Fibroblast of skin of left biceps (primary cell): ENCODE data around the gene MARF1.
"Not testable (repeated sequence)": the region's sequence is repeated elsewhere in the genome, so short reads cannot be mapped to it uniquely, and the experiment has no call there.

ENCODE experiments used
- DNase-seq, 2 experiments: peaks; one replicate each; pipeline ENCODE4 v3.0.0-alpha.2; 2013; ENCODE audit warnings: low read depth in 2 of 2

MARF1 gene

DNA sequence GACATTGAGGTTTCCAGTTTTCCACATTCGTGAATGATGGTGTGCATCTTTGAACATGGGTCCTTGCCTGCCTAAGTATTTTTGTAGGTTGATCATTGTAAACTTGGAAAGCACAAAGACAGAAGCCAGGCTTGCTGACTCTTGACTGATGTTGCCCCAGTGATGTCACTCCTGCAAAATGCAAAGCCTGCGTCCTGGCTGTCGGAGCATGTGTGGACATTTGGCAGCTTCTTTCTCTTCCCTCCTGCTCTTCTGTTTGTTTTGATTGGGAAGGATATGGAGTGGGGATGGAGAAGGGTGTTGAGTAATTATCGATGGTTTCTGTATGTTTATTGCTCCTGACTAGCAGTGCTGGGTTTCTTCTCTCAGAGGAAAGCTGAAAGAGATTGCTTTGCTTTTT, 10.3 kb upstream of the MARF1 start:
- DNase-seq, result peak; percentile 50 to 70

DNA sequence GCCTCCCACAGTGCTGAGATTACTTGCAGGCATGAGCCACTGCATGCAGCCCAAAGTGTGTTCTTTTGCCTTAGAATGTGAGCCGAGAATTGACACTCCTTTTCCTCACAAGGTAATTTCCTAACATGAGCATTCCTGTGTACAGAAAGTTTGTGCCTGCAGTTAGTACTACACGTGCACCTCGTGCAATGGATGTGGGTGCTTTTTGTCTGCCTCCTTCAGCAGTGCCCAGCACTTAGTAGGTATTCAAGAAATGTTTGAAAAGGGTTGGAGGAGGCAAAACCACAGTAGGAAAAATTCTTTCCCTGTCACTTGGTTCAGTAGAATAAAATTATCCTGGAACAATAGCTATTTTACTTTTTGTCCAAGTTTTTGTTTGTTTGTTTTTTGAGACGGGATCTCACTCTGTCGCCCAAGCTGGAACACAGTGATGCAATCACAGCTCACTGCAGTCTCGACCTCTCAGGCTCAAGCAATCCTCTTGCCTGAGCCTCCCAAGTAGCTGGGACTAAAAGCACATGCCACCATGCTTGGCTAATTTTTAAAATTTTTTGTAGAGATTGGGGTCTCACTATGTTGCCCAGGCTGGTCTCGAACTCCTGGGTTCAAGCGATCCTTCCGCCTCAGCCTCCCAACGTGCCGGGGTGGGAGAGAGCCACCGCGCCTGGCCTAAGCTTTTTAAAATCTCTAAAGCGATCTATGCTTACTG, 9.5 kb upstream of the MARF1 start:
- no peak for DNase-seq

DNA sequence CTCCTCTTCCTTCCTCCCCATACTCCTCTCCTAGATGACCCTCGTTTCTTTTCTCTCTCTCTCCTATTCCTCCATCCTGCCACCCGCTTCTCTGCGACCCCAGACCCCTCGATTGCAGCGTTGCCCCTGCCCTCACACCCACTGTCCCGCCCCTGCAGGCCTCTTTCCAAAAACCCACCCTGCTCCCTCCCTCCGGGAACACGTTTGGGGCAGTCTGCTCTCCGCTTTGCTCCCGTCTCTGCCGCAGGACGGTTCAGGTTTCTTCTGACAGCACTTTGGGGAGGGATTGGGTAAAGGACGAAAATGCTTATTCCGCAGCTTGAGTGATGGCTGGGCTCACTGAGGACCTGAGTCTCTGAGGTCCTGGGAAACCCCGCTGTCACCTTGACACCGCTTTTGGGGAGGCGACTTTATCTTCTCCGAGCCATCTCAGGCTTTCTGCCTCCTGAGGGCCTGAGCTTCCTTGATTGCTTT, 7.8 kb upstream of the MARF1 start:
- DNase-seq, result no peak

DNA sequence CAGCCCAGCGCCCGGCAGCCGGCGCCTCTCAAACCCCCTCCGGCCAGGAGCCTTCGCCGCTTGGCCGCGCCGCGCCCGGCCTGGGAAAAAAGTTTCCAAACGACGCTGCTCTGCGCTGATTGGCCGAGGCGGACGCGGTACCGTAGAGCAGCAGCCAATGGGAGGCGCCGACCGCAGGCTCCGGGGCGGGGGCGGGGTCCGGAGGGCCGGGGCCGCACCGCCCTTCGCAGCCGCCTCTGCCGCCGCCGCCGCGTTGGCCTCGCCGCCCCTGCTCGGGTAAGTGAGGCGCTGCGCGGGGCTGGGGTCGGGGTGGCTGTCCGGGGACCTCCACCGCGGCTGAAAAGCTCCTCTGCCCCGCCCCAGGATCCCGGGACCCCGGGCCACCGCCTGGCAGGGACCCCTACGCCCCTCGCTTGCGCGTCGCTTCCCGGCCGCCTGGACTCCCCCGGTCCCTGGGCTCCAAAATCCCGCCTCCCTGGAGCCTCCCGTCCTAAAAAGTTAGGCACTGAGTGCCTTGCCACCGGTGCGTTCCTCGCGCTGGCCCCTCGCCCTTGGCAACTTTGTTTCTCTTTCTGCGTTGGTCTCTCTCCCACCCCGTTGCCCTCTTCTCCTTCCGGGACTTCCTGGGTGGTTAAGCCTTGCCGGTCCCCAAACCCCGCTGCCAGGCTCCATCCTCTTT, 7.2 kb upstream of the MARF1 start, which contains the start of gene NDE1:
Gene NDE1 (plus strand): TSS at position 227 of the 679 bp plus-strand sequence. CDS start 14,534 bp downstream, outside the sequence.
- peak; percentile 42 to 50 for DNase-seq

DNA sequence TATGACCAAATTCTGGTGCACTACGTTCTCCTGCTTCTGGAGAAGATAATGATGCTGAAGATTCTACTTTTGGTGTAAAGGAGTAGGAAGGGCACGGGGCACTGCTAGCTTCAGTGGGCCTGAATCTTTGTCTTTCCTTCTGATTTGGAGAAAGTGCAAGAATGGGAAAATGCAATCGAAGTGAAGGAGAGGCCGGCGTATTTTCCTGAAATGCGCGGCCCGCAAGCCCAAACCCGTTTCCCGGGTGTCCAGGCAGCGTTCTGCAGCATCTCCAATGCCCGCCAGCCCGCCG, 6.7 kb upstream of the MARF1 start:
- no peak for DNase-seq

DNA sequence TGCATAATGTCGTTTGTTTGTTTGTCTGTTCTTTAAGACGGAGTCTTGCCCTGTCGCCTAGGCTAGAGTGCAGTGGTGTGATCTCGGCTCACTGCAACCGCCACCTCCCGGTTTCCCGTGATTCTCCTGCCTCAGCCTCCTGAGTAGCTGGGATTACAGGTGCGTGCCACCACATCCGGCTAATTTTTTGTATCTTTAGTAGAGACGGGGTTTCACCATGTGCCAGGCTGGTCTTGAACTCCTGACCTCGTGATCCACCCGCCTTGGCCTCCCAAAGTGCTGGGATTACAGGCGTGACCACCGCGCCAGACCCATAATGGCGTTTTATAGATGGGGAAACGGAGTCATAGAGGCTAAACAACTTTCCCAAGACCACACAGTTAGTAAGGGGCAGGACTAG, 6.4 kb upstream of the MARF1 start:
- not testable (repeated sequence) for DNase-seq

DNA sequence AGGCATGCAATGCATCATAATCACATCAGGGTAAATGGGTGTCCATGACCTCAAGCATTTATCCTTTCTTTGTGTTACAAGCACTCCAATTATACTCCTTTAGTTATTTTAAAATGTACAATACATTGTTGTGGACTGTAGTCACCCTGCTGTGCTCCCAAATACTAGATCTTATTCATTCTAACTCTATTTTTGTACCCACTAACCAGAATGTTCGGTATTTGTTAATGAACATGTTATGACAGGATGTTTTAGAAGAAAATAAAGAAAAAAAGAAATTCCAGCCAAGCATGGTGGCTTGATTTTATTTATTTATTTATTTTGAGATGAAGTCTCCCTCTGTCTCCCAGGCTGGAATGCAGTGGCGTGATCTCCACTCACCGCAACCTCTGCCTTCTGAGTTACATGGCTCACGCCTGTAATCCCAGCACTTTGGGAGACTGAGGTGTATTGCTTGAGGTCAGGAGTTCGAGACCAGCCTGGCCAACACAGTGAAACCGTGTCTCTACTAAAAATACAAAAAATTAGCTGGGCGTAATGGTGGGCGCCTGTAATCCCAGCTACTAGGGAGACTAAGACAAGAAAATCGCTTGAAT, 5.3 kb upstream of the MARF1 start:
- DNase-seq, result no peak

DNA sequence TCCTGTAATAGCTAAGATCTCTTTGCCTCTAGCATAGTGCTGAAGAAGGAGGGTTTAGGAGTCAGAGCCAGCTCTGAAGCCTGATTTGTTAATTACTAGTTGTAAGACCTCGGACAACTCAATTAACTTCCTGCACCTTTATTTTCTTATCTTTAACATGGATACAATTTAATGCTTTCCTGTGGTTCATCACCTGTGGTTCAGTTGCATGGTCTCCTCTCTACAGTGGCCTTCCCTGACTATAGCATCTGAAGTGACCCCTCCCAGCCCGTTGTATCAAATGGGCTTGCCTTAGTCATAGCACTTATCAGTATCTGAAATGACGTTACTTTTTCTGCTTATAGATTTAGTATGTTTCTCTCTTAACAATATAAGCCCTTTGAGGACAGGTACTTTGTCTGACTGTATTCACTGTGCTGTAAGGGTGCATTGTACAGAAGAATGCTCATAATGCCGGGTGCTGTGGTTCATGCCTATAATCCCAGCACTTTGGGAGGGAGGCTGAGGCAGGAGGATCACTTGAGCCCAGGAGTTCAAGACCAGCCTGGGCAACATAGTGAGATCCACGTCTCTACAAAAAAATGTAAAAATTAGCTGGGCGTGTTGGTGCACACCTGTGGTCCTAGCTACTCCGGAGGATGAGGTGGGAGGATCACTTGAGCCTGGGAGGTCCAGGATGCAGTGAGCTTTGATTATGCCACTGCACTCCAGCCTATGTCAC, 4.5 kb upstream of the MARF1 start:
- no peak for DNase-seq

DNA sequence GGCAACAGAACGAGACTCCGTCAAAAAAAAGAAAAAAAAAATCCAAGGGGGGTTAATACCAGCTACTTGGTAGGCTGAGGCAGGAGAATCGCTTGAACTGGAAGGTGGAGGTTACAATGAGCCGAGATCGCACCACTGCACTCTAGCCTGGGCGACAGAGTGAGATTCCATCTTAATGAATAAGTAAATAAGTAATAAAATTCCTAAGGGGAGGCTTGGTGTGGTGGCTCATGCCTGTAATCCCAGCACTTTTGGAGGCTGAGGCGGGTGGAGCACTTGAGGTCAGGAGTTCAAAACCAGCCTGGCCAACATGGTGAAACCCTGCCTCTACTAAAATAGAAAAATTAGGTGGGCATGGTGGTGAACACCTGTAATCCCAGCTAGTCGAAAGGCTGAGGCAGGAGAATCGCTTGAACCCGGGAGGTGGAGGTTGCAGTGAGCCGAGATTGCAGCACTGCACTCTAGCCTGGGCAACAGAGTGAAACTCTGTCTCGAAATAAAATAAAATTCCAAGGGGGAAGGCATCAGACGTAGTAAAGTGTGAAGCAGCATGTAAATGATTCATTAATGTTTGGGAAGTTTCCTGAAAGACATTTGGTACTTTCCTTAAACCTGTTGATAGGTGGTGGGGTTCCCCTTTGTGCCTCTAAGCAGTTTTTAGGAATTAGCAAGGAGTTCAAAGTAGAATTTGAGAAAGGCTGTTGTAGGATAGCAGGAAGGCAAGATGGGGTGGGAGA, 3.8 kb upstream of the MARF1 start:
- not testable (repeated sequence) for DNase-seq

DNA sequence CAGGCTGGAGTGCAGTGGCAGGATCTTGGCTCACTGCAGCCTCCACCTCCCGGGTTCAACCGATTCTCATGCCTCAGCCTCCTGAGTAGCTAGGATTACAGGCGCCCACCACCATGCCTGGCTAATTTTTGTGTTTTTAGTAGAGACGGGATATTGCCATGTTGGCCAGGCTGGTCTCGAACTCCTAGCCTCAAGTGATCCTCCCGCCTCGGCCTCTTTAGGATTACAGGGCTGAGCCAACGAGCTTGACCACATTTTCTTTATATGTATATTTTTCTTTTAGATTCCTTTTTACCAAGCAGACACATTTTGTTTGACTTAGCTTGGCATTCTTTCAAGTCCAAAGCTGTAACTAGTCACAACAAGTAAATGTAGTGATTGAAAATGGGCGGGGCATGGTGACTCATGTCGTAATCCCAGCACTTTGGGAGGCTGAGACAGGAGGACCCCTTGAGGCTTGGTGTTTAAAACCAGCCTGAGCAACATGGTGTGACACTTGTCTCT, 2.1 kb upstream of the MARF1 start:
- DNase-seq, result peak; percentile 45 to 51

DNA sequence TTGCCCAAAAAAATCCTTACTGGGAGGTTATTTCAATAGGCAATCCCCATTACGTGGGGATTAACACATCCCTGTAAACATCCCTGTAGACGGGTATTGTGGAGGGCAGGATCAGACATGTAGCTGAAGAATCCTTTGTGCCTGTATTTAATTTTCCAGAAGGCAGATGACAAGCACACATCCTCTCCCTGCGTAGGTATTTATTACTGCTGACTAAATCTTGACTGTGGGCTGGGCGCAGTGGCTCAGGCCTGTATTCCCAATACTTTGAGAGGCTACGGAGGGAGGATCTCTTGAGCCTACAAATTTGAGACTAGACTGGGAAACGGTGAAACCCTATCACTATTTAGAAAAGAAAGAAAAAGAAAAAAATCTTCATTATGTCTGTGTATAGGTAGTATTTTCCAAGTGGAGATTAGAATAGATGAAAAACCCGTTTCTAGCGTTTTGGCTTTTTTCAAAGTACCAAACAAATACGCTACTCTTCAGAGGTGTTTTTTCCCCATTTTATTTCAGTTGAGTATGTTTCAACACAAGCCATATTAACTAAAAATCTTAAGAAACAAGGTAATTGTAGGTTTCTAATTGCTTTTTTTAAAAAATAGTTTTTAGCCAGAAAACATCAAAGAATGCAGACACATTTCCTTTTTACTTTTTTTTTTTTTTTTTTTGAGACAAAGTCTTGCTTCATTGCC, 1.5 kb upstream of the MARF1 start:
- peak in 1 of 2 experiments; percentile 18 for DNase-seq

DNA sequence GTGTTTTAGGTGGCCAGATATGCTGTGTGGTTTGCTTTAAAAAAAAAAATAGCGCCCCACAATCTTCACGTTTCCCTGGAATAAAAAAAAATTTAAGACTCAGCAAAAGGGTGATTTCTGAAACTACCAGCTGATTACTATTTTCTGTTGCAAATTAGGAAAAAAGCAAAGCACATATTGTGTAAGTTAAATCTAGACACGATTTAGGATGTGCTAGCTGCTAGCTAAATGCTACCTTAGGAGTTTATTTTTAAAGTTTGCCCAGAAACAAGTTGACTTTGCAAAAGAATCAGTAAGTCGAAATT, 944 bp upstream of the MARF1 start:
- DNase-seq, result no peak

DNA sequence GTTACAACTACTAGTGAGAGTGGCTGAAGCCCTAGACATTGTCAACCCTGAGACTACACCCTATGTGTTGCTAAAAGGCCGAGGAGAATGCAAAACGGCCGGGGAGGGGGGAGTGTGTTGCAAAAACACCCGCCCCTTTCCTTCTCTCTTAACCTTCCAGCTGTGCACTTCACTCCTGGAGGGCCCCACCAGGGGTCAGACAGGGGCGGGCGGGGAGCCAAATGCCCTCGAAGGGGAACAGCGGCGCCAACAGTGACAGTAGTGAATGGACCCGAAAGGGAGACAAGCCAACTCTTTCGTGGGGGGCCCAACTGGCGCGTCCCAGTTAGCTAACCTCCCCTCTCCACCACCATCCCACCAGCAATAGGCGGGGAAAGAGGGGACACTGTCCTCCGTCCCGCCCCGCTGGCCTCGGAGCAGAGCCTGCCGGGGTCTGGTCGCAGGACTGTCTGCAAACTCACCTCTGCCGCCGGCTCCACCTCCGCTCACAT, 352 bp downstream of the MARF1 start:
- no peak for DNase-seq

DNA sequence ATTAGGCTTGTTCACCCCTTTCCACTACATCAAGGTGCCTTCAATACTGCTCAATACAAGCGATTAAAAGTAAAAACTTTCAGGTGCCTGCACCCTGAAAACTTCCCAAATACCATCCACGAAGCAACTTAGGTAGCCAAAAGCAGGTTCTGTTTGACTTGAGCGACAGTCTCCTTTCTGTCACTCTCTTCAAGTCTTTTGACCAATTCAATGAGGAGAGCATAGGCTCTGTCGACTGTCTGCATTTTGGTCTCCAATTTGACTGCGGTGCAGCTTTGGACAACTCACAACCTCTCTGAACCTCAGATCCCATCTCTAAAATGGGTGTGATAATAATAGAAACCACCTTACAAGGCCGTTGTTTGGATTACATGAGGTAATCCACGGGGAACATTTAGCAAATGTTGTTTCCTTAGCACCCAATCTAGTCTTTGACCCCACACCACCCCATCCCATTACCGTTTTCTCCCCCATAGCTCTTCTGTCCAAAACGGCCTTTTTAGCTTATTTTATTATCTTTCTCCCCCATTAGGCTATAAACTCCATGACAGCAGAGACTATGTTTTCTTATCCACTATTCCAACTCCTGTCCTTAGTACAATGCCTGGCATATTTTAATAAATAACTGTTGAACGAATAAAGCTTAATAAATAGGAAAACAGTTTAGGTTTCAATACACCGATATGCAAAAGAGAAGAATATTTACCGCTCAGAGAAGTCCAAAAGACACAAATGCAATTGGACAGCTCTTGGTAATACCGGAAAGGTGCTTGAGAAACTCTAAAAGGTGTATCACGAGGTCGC, 999 bp downstream of the MARF1 start:
- no peak for DNase-seq

DNA sequence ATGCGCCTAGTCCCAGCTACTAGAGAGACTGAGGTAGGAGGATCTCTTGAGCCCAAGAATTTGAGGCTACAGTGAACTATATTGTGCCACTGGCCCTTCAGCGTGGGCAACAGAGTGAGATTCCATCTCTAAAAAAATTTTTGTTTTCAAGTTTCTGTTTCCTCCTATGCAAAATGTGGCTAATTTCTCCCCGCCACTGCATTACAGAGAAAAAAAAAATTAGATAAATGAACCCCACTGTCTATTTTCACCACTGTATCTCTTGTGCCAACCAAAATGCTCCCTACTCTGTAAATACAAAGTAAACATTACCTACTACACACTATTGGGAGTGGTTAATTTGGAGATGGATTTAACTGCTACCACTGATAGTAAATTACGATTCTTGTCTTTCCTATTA, 2.0 kb downstream of the MARF1 start:
- no peak for DNase-seq

DNA sequence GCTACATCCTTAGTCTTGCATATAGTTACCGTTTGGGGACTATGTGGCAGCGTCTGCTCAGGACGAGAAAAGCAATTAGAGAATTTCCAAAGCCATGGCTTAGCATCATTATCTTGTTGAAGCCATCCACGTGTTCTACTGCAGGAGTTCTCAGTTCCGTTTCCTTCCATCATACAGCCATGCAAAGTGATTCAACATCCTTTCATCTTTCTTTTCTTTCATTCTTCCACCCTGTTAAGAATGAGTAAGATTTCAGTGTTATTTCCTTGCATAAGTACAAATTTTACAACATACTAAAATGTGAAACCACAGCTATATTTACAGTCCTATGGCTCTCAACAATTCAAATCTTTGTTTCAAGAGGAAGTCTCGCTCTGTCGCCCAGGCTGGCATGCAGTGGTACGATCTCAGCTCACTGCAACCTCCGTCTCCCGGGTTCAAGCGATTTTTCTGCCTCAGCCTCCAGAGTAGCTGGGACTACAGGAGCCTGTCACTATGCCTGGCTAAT, 3.8 kb downstream of the MARF1 start:
- no peak for DNase-seq

DNA sequence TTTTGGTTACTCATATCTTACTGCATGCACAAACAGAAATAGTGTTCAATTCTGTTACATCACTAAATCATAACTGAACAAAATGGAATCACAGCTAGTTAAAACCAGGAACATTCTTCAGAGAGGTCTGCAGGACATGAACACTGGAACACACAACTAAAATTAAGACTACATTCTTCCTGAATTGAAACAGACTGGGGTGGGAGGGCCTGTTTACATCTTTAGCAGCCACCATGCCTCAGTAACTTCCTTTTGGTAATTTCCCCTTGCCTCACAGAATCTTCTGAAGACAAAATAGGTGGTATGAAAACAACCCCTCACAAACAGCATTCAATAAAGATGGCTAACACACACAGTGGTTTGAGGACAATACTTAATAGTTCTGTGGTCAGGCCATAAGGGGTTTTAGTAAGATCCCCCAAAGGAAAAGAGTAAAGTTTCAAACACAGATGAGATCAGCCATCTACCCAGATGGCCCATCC, 6.5 kb downstream of the MARF1 start:
- DNase-seq, result no peak

DNA sequence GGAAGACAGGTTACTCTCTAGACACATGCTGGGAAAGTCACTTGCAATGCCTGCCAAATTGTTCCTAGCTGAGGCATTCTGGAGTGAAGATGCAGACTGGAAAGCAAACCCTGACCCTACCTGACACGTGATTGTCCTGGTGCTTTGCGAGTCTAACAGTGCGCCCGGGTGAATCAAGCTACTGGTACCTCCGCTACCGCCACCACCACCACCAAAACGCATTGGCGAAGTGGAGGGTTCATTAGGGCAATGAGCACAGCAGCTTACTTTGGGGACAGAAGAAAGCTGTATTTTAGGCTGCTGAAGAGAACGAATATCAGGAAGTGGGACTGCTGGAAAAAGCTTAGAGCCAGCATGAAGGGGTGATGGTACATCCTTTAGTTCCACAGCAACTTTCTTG, 7.0 kb downstream of the MARF1 start:
- no peak for DNase-seq

DNA sequence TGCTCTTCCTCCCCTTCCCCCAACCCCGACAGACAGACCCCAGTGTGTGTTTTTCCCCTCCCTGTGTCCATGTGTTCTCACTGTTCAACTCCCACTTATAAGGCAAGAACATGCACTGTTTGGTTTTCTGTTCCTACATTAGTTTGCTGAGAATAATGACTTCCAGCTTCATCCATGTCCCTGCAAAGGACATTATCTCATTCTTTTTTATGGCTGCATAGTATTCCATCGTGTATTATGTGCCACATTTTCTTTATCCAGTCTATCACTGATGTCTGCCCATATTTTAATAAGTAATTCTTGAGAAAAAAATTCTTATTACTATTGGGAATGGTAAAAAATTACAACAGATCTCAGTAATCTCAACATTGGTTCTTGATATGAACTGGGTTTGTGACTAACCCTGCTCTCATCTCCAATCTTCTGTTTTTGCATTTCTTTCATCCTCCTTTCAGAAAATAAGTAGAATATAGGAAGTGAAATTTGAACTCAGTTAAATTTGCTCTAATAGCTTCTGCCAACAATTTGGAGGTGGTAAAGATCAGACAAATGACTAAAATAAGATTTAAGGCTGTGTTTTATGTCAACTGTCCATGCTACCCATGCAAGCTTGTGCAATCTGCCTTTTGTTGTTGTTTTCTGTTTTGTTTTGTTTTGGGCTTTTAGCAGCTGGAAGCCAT, 11.1 kb downstream of the MARF1 start:
- no peak for DNase-seq
